ENCODE data around the gene ZFP36L1. TPM values are rescaled to one million over a fixed set of nuclear protein-coding genes. Genes with fewer than 3 reads are reported as not detected.

ZFP36L1 gene, protein sequence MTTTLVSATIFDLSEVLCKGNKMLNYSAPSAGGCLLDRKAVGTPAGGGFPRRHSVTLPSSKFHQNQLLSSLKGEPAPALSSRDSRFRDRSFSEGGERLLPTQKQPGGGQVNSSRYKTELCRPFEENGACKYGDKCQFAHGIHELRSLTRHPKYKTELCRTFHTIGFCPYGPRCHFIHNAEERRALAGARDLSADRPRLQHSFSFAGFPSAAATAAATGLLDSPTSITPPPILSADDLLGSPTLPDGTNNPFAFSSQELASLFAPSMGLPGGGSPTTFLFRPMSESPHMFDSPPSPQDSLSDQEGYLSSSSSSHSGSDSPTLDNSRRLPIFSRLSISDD
- polyA plus RNA-seq (ENCODE audit: insufficient read length): 163 TPM

DNA sequence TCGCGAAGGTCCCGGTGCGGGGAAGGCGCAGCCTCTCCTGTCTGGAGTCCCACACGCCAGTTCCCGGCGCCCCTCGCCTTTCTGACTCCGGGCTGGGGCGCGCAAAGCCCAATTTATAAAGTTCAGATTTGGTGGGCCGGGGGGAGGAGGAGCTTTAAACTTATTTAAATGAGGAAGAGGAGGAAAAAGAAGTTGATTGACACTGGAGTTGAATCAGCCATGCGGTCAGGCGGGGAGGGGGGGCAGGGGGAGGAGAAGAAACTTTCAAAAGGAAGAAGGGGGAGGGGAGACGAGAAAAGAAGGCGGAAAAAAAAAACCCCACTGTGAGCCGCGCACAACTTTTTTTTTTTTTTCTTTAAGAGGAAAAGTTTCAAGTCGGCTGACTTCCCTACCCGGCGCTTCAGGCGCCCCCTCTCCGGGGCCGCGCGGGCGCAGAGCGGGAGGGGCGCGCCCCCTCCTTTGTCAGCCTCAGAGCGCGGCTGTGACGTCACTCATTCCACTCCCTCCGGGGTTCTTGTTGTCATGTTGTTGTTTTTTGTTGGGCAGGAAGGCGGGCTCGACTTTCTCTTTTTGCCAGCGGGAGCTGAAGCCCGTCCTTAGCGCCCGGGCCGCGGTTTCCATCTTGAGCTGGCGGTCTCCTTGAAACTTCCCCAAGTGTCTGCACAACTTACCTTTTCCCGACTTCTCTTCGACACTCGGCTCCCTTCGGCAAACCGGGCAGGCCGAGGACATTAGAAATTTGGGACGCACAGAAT is at the start of gene ZFP36L1:
Gene ZFP36L1 (minus strand): TSS at position 89 of the 755 bp plus-strand sequence. CDS start 129 bp downstream, outside the sequence.
- peak; percentile 94 for DNase-seq (ENCODE audit: low read depth)

- DNase-seq (ENCODE audit: low read depth): no peak
Measured at GRCh38 chr14:68842298-68842697, 49.4 kb upstream of the ZFP36L1 start.

DNA sequence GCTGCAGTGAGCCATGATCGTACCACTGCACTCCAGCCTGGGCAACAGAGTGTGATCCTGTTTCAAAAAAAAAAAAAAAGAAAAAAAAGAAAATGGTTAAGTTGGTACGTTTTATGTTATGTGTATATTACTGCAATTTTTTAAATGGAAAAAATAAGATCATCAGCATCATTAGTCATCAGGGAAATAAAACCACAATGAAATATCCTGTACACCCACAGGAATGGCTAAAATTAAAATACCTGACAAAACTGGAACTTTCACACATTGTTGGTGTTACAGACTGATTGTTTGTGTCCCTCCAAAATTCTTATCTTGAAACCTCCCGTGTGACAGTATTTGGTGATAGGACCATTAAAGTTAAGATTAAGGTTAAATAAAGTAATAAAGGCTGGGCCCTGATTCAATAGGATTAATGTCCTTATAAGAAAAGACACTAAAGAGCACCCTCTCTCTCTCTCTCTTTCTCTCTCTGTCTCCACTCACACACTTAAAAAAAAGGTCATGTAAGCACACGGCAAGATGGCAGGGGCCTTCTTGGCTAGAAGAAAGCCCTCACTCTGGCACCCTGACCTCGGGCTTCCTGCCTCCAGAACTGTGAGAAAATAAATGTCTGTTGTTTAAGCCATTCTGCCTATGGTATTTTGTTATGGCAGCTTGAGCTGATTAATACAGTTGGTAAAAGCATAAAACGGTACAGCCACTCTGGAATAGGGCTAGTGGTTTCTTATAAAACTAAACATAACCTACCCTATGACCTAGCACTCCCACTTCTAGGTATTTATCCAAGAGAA is 48.3 kb upstream of the ZFP36L1 start:
- no peak for DNase-seq (ENCODE audit: low read depth)

- DNase-seq (ENCODE audit: low read depth): no peak
Measured at GRCh38 chr14:68840454-68840853, 47.6 kb upstream of the ZFP36L1 start.

DNA sequence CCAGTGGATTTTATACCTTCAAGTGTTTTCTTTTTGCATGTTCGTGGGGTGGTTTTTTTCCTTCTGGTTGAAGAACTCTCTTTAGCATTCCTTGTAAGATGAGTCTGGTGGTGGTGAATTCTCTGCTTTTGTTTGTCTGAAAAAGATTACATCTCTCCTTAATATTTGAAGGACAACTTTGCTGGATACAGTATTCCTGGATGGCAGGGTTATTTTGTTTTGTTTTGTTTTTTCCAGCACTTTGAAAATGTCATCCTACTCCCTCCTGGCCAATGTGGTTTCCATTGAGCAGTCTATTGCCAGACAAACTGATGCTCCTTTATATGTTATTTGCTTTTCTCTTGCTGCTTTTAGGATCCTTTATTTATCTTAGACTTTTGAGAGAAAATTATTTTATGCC is 43.2 kb upstream of the ZFP36L1 start:
- no peak for DNase-seq (ENCODE audit: low read depth)

DNA sequence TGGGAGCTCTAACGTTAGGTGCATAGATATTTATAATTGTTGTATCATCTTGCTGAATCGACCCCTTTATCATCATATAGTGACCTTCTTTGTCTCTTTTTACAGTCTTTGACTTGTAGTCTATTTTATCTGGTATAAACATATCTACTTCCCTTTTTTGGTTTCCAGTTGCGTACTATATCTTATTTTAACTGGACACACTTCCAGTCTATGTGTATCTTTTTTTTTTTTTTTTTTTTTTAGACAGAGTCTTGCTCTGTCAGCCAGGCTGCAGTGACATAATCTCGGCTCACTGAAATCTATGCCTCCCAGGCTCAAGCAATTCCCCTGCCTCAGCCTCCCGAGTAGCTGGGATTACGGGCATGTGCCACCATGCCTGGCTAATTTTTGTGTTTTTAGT is 41.9 kb upstream of the ZFP36L1 start:
- DNase-seq (ENCODE audit: low read depth): no peak

- no peak for DNase-seq (ENCODE audit: low read depth)
Measured at GRCh38 chr14:68828698-68829097, 35.8 kb upstream of the ZFP36L1 start.

- no peak for DNase-seq (ENCODE audit: low read depth)
Measured at GRCh38 chr14:68825729-68826128, 32.9 kb upstream of the ZFP36L1 start.

DNA sequence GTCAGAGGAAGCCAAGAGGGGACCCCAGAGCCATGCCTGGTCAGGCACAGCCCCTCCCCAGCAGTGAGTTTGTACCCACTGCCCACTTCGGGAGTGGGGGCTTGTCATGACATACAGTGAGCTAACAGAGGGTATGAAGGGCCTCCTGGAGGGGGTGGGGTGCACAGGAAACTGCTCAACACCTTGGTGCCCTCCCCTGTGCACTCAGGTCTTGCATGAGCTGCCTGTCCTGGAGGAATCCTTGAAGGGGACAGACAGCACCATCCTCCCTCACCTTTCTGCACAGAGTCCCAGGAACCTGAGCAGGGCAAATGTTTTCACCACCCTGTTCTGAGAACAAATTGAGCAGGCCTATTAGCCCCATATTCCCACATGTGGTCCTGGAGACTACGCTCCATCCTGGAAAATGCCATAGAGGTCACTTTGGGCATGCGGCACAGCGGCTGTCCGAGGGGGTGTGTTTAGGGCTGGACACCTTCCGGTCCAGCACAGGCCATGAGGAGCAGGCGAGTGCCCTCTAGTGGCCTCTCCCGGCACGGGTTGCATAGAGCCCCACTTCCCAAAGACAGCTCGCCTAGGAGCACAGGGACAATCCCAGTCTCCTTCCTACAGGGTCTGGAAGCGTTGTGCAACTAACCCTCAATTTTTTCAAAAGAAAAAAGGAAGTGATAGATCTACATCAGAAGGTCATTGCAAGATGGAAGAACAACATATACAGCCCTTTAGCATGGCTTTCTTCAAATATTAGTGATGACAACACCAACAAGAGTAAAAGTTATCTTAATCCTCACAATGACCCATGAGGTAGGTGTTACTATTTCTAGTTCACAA is 31.9 kb upstream of the ZFP36L1 start:
- DNase-seq (ENCODE audit: low read depth): no peak

GRCh38 chr14:68824207-68824516 is 31.3 kb upstream of the ZFP36L1 start:
- no peak for DNase-seq (ENCODE audit: low read depth)

GRCh38 chr14:68823434-68824206 is 30.8 kb upstream of the ZFP36L1 start:
- DNase-seq (ENCODE audit: low read depth): no peak

DNA sequence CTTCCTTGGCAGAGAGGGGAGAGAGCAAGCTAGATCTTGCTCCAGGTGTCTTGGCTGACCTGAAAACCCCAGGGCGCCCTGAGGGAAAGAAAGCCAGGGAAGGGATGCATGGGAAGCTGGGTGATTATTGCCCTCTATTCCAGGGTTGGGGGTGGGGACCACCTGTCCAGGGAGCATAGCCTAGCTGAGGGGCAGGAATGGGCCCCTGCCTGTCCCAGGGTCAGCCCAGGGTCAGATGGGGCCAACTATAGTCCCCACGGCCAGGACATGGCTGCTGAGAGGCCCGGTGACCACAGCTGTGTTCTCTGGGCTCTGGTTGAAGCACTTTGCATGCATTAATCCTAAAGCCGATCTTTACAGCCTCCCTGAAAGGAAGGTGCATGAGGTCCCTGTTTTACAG is 30.1 kb upstream of the ZFP36L1 start:
- DNase-seq (ENCODE audit: low read depth): no peak

GRCh38 chr14:68822132-68822651 is 29.3 kb upstream of the ZFP36L1 start:
- DNase-seq (ENCODE audit: low read depth): no peak

- no peak for DNase-seq (ENCODE audit: low read depth)
Measured at GRCh38 chr14:68820999-68821683, 28.3 kb upstream of the ZFP36L1 start.

- no peak for DNase-seq (ENCODE audit: low read depth)
Measured at GRCh38 chr14:68820536-68820935, 27.7 kb upstream of the ZFP36L1 start.

DNA sequence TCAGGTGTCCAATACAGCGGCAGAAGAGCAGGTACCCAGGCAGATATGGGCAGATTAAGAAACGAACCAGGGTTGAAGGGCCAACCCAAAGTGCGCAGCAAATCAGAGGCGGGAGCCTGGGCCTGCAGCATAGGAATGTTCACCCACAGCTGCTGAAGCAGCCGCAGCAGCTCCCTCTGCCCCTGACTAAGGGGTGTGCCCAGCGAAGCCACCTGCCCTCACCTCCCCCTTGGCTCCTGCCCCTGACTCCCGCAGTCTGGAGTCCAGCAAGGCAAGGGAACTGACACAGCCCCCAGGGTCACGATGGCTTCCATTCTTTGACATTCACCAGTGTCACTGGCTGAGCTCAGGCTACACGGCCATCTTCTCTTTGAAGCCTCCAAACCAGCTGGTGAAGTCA is 27.3 kb upstream of the ZFP36L1 start:
- DNase-seq (ENCODE audit: low read depth): no peak

- DNase-seq (ENCODE audit: low read depth): no peak
Measured at GRCh38 chr14:68819260-68819691, 26.4 kb upstream of the ZFP36L1 start.

- no peak for DNase-seq (ENCODE audit: low read depth)
Measured at GRCh38 chr14:68817506-68818212, 24.8 kb upstream of the ZFP36L1 start.

- no peak for DNase-seq (ENCODE audit: low read depth)
Measured at GRCh38 chr14:68816943-68817430, 24.1 kb upstream of the ZFP36L1 start.

Measured in forelimb muscle (tissue), 1 donor.